GM23248 (cell line): Measurements from ENCODE around the gene WDR88. TPM values are rescaled to one million over a fixed set of nuclear protein-coding genes. Genes with fewer than 3 reads are reported as not detected.

Experiments used
- DNase-seq: peaks from one replicate; pipeline ENCODE4 v3.0.0-alpha.2; 2015
- H2AFZ ChIP-seq: fragments of 200-600 bp; sonication (generic); 2 replicates; pipeline ENCODE4 v1.6.1; 2016; ENCODE audit warnings: antibody characterized with exemption
- H3F3A ChIP-seq: fragments of 200-600 bp; sonication (generic); 2 replicates; pipeline ENCODE4 v1.6.1; 2016; ENCODE audit warnings: mild to moderate bottlenecking, antibody characterized with exemption, mixed run types; ENCODE audit not compliant: insufficient read depth
- H3K27ac ChIP-seq: fragments of 200-600 bp; sonication (generic); 2 replicates; pipeline ENCODE4 v1.5.1; 2016; ENCODE audit warnings: mild to moderate bottlenecking
- H3K27me3 ChIP-seq: fragments of 200-600 bp; sonication (generic); replicated peaks from 2 replicates; pipeline ENCODE4 v1.6.1; 2016; ENCODE audit warnings: mild to moderate bottlenecking; ENCODE audit not compliant: insufficient read depth
- H3K36me3 ChIP-seq: fragments of 200-600 bp; sonication (generic); 2 replicates; pipeline ENCODE4 v1.6.1; 2016; ENCODE audit warnings: low read depth, mild to moderate bottlenecking
- H3K4me1 ChIP-seq: fragments of 200-600 bp; sonication (generic); 2 replicates; pipeline ENCODE4 v1.6.1; 2016; ENCODE audit warnings: mild to moderate bottlenecking; ENCODE audit not compliant: insufficient read depth
- H3K4me2 ChIP-seq: fragments of 200-600 bp; sonication (generic); one replicate; pipeline ENCODE4 v1.6.1; 2016; ENCODE audit warnings: mild to moderate bottlenecking; ENCODE audit not compliant: unreplicated experiment
- H3K4me3 ChIP-seq: fragments of 200-600 bp; sonication (generic); 2 replicates; pipeline ENCODE4 v1.5.1; 2016; ENCODE audit warnings: mild to moderate bottlenecking
- H3K79me2 ChIP-seq: fragments of 200-600 bp; sonication (generic); 2 replicates; pipeline ENCODE4 v1.6.1; 2016; ENCODE audit warnings: mild to moderate bottlenecking; ENCODE audit not compliant: insufficient read depth
- H3K9ac ChIP-seq: fragments of 200-600 bp; sonication (generic); 2 replicates; pipeline ENCODE4 v1.6.1; 2016; ENCODE audit warnings: mild to moderate bottlenecking
- H3K9me2 ChIP-seq: fragments of 200-600 bp; sonication (generic); 2 replicates; pipeline ENCODE4 v1.6.1; 2016; ENCODE audit warnings: mixed run types, mild to moderate bottlenecking, moderate library complexity; ENCODE audit not compliant: insufficient read depth
- H3K9me3 ChIP-seq: fragments of 200-600 bp; sonication (generic); one replicate; pipeline ENCODE4 v1.6.1; 2017; ENCODE audit warnings: low read depth
- H4K20me1 ChIP-seq: fragments of 200-600 bp; sonication (generic); 2 replicates; pipeline ENCODE4 v1.6.0; 2016; ENCODE audit not compliant: insufficient read depth
- EZH2 ChIP-seq: fragments of 200-600 bp; sonication (generic); IDR thresholded peaks from 2 replicates; pipeline ENCODE4 v1.6.1; 2018; ENCODE audit warnings: antibody characterized with exemption, mild to moderate bottlenecking; ENCODE audit not compliant: insufficient read depth, poor library complexity, severe bottlenecking
- EZH2phosphoT487 ChIP-seq: fragments of 200-600 bp; sonication (generic); IDR thresholded peaks from 2 replicates; pipeline ENCODE4 v1.6.1; 2018; ENCODE audit warnings: antibody characterized with exemption, moderate library complexity, mild to moderate bottlenecking, low read depth; ENCODE audit not compliant: insufficient read depth
- WGBS, 2 experiments: methylation state at CpG; one replicate each; pipeline ENCODE4 v1.1.6; 2015 to 2017; ENCODE audit warnings: low lambda C conversion rate in 2 of 2, low coverage in 1 of 2; ENCODE audit errors: missing lambda C conversion rate in 2 of 2; 5-methylcytosine and 5-hydroxymethylcytosine counted together
- in situ Hi-C: fragments of 300-500 bp; cut with MboI; formaldehyde crosslinking; loops from 2 replicates; pipeline ENCODE4 v1.15.0; 2020
- polyA plus RNA-seq: library from polyadenylated mRNA; unstranded; fragments of >200 nt; fragmentation: Nextera tagmentation; extraction: Ambion mirVana; gene quantifications from 2 replicates; pipeline ENCODE4 v1.2.1, GENCODE V29; 2016
- total RNA-seq: library from RNA; depleted of rRNA; stranded (reverse); fragments of >200 nt; shearing (Covaris generic); gene quantifications from 2 replicates; pipeline ENCODE4 v1.2.3, GENCODE V29; 2014

The WDR88 gene
- total and polyA plus RNA-seq, 2 experiments from 2014 or later: 0.10 TPM; not detected in 1

- H3F3A ChIP-seq: peaks cover 9% of the 10 kb centered on the region
- TF ChIP-seq EZH2: no peak
- no peak for TF ChIP-seq EZH2phosphoT487
- in situ Hi-C loops: no loop called here
- peaks cover 10% of the 10 kb centered on the region for H3K4me1 ChIP-seq
- H3K27ac ChIP-seq: peak overlapping the region; percentile 81
- H3K79me2 ChIP-seq: peaks cover 10% of the 10 kb centered on the region
- H3K4me2 ChIP-seq: peak overlapping the region; percentile 83
- peak overlapping the region; percentile 91 for H3K9ac ChIP-seq
- H3K36me3 ChIP-seq: no peaks in the 10 kb centered on the region
- no peaks in the 10 kb centered on the region for H3K9me3 ChIP-seq
- H3K9me2 ChIP-seq: no peaks in the 10 kb centered on the region
- DNase-seq: peak; percentile 98
- H3K4me3 ChIP-seq: peak overlapping the region; percentile 79
- no peaks in the 10 kb centered on the region for H4K20me1 ChIP-seq
- WGBS, 2 experiments: 1% methylated on average over 52 to 65 of the region's 65 CpGs
- H2AFZ ChIP-seq: peak overlapping the region; percentile 85
- H3K27me3 ChIP-seq: no peaks in the 10 kb centered on the region
Measured at GRCh38 chr19:33176670-33177416, 44.9 kb downstream of the WDR88 start.

DNA sequence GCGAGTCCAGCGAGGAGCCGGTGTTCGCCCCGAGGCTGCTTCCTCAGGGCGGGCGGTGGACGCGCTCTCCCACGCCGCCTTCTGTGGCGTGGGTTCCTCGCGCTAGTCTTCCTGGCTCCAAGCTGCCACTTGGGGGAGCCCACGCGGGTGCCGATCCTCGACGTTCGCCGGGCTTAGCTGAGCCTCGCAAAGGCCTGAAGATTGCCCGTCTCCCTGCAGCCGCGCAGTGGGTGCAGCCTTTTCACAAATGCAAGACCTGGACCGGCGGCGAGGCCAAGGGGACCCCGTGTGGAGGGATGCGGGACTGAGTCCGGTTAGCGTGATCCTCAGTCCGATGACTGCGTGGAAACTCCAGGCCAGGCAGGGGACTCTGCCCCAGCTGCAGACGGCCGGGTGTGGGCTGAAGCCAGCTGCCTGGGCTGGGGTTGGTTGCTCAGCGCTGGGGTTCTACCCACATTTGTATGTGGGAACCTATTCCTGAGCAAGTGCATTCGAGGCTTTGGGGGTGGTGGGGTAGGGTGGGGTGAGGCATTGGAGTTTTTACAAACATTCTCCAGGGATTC lies 45.6 kb downstream of the WDR88 start:
- no peak for TF ChIP-seq EZH2phosphoT487
- TF ChIP-seq EZH2: no peak
- H3K9ac ChIP-seq: peak overlapping the region; percentile 60
- DNase-seq: peak; percentile 90
- H2AFZ ChIP-seq: peak overlapping the region; percentile 18; the same call in 1 of the 2 replicates
- H3K4me2 ChIP-seq: peak overlapping the region; percentile 83
- H3K9me2 ChIP-seq: no peaks in the 10 kb centered on the region
- H3K9me3 ChIP-seq: no peaks in the 10 kb centered on the region
- peak overlapping the region; percentile 58 for H3K4me3 ChIP-seq
- in situ Hi-C loops: no loop called here
- H3K27me3 ChIP-seq: no peaks in the 10 kb centered on the region
- peak overlapping the region; percentile 73 for H3K27ac ChIP-seq
- WGBS, 2 experiments: 1% methylated on average over 37 to 38 of the region's 38 CpGs
- no peaks in the 10 kb centered on the region for H4K20me1 ChIP-seq
- H3K79me2 ChIP-seq: peaks cover 10% of the 10 kb centered on the region
- H3K36me3 ChIP-seq: no peaks in the 10 kb centered on the region
- peaks cover 5% of the 10 kb centered on the region for H3K4me1 ChIP-seq
- peaks cover 6% of the 10 kb centered on the region for H3F3A ChIP-seq

- H4K20me1 ChIP-seq: no peaks in the 10 kb centered on the region
- H3K9ac ChIP-seq: no peak overlapping the region
- peaks cover 5% of the 10 kb centered on the region; the same call in 1 of the 2 replicates for H3K4me1 ChIP-seq
- H3K27me3 ChIP-seq: no peaks in the 10 kb centered on the region
- H3K36me3 ChIP-seq: no peaks in the 10 kb centered on the region
- no peaks in the 10 kb centered on the region for H3K79me2 ChIP-seq
- in situ Hi-C loops: no loop called here
- H3K4me3 ChIP-seq: no peak overlapping the region
- no peaks in the 10 kb centered on the region for H3K9me3 ChIP-seq
- no peaks in the 10 kb centered on the region for H3F3A ChIP-seq
- no peak overlapping the region for H3K4me2 ChIP-seq
- no peaks in the 10 kb centered on the region for H3K9me2 ChIP-seq
- H2AFZ ChIP-seq: no peak overlapping the region
- 68 to 74% methylated on average over 11 of the region's 11 CpGs for WGBS, 2 experiments
- H3K27ac ChIP-seq: no peak overlapping the region
- TF ChIP-seq EZH2phosphoT487: no peak
- TF ChIP-seq EZH2: no peak
- DNase-seq: no peak
Measured at GRCh38 chr19:33186431-33187182, 54.7 kb downstream of the WDR88 start.

GRCh38 chr19:33187183-33187540 lies 55.2 kb downstream of the WDR88 start:
- Histone ChIP-seq H2AFZ (no peak overlapping the region), H3K9me3 (no peaks in the 10 kb centered on the region), H3K4me3 (no peak overlapping the region), H3K9ac (no peak overlapping the region), H3K27ac (no peak overlapping the region), H3K27me3 (no peaks in the 10 kb centered on the region), H3K4me1 (peaks cover 5% of the 10 kb centered on the region; the same call in 1 of the 2 replicates), H3F3A (no peaks in the 10 kb centered on the region), H4K20me1 (no peaks in the 10 kb centered on the region), H3K9me2 (no peaks in the 10 kb centered on the region), H3K79me2 (no peaks in the 10 kb centered on the region), H3K36me3 (no peaks in the 10 kb centered on the region), H3K4me2 (no peak overlapping the region)
- TF ChIP-seq EZH2: no peak
- no peak for TF ChIP-seq EZH2phosphoT487
- DNase-seq: no peak
- 74 to 82% methylated on average over 8 of the region's 8 CpGs for WGBS, 2 experiments
- in situ Hi-C loops: no loop called here
